Epithelial cell of esophagus (primary cell): Measurements from ENCODE around the gene ETDA.
"Not testable (repeated sequence)": the region's sequence is repeated elsewhere in the genome, so short reads cannot be mapped to it uniquely, and the experiment has no call there.

Experiments used
- DNase-seq: peaks from one replicate; pipeline ENCODE4 v3.0.0; 2010; ENCODE audit warnings: low read depth
- H3K4me3 ChIP-seq: 2 replicates; pipeline ENCODE4 v1.5.1; 2011; ENCODE audit warnings: mild to moderate bottlenecking, low read length, control low read depth
- TF ChIP-seq, protein P1 (sequence below): IDR thresholded peaks from 2 replicates; pipeline ENCODE4 v1.5.1; 2011; ENCODE audit warnings: low read depth, mild to moderate bottlenecking, low read length, control low read depth, inconsistent platforms; ENCODE audit not compliant: insufficient read depth; ENCODE audit errors: missing control alignments

Gene ETDA

DNA sequence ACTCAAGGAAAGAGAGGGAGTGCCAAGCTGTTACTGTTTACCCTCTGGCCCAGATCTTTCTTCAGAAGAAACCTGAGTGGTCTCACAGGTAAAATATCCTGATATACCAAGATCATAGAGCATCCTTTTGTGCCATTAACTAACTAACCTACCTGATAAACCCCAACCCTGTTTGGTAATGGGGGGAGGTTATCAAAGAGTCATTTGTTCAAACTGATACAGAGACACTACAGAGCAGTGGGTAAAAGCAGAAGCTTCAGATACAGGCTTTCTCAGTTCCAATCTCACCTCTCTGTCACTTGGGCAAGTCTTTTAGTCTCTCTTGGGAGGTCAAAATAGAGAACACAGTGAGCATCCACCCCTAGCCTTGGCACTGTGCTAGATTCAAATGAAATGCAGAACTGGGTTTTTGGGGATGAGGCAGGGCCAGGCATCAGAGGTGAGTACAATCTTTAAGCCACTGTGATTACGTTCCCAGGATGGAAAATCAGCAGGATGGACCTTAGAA lies at the start of gene ETDA:
TSS of gene ETDA (plus strand) at position 51 of the 508 bp plus-strand sequence. CDS start 1,216 bp downstream, outside the sequence.
- not testable (repeated sequence) for H3K4me3 ChIP-seq, DNase-seq

DNA sequence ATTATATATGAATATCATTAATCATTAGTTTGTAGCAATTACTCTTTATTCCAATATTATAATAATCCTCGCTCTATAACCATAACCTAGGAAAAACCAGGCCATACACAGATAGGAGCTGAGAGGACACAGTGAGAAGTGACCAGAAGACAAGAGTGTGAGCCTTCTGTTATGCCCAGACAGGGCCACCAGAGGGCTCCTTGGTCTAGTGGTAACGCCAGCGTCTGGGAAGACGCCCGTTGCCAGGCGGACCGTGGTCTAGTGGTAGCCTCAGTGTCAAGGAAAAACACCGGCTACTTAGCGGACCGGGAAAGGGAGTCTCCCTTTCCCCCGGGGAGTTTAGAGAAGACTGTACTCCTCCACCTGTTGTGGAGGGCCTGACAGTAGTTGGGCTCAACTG lies 45.4 kb upstream of the ETDA start:
- TF ChIP-seq, protein P1, sequence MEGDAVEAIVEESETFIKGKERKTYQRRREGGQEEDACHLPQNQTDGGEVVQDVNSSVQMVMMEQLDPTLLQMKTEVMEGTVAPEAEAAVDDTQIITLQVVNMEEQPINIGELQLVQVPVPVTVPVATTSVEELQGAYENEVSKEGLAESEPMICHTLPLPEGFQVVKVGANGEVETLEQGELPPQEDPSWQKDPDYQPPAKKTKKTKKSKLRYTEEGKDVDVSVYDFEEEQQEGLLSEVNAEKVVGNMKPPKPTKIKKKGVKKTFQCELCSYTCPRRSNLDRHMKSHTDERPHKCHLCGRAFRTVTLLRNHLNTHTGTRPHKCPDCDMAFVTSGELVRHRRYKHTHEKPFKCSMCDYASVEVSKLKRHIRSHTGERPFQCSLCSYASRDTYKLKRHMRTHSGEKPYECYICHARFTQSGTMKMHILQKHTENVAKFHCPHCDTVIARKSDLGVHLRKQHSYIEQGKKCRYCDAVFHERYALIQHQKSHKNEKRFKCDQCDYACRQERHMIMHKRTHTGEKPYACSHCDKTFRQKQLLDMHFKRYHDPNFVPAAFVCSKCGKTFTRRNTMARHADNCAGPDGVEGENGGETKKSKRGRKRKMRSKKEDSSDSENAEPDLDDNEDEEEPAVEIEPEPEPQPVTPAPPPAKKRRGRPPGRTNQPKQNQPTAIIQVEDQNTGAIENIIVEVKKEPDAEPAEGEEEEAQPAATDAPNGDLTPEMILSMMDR: peak; percentile 33
- H3K4me3 ChIP-seq, DNase-seq: not testable (repeated sequence)

DNA sequence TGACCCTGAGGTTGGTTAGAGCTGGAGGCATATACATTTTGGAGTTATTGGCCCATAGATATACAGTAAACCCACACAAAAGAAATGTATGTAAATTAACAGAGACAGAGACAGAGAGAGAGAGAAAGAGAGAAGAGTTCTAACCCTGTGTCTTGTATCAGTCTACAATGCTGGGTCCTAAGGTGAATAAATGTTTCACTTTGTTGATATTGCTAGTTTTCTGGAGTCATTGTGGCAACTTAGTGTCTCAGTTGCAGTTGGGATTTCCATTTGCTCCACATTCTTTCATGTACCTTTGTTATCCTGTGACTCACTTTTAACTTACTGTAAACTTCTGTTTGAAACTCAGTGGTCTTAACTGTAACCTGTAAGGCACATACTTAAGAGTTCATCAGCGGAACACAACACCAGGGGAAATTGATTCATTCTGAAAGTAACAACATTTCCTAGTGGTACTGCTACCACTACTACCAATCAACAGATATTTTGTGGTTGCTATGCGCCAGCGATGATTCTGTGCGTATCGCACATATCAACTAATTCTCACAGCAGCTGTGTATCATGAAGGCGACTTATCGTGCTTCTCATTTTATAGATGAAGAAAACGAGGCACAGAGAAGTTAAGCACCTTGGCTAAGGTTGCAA lies 38.5 kb upstream of the ETDA start:
- no peak overlapping the region for H3K4me3 ChIP-seq
- DNase-seq: no peak
- TF ChIP-seq, protein P1: no peak

DNA sequence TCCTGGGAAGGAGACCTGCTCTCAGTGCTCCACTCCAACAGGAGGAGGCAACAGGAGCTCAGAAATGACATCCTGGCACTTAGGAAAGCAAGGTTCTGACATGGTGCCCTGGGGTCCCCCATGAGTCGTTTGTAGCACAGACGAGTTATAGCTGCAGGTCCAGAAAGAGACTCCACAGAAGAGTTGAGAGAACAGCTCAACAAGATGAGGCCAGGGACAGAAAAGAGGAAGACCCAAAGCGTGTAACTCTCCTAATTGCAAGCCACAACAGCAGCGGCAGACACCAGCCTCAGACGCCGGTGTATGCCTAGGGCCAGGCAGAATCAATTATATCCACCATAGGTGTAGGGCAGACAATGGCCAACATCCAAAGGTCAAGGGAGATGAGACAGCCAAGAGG lies 5.9 kb upstream of the ETDA start:
- not testable (repeated sequence) for H3K4me3 ChIP-seq, DNase-seq

DNA sequence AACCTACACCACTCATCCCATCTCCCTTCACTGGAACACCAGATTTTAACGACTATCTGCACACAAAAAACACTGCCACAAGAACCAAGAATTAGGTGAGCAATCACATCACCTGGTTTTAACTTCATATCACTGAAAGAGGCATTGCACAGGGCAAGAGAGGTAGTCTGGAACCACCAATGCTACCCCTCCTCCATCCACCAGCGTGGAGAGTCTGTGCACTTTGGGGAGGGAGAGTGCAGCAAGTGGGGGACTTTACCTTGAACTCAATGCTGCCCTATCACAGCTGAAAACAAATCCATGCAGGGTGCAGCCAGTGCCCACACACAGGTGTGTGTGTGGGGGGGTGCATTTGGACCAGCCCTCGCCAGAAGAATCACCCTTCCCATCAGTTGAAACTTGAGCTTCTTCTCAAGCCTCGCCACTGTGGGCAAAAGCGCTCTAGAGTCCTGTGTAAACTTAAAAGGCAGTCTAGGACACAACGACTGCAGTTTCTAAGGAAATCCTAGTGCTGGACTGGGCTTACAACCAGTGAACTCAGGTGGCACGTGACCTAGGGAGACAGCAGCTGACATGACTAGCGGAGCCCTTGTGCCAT lies 4.3 kb downstream of the ETDA start:
- DNase-seq, H3K4me3 ChIP-seq: not testable (repeated sequence)

DNA sequence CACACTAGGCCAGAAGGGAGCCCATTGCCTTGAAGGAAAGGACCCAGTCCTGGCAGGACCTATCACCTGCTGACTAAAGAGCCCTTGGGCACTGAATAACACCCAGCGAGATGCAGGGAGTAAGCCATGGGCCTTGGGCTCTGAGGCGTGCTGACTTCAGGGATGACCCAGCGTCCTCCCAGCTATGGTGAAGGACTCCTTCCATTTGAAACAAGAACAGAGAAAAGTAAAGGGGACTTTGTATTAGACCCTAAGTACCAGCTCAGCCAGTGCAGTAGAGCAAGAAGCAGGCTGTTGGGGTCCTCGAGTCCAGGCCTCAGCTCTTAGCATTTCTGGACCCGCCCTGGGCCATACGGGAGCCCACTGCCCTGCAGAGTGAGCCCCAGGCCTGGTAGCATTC lies 5.1 kb downstream of the ETDA start:
- TF ChIP-seq, protein P1: no peak
- DNase-seq: no peak
- no peak overlapping the region for H3K4me3 ChIP-seq

DNA sequence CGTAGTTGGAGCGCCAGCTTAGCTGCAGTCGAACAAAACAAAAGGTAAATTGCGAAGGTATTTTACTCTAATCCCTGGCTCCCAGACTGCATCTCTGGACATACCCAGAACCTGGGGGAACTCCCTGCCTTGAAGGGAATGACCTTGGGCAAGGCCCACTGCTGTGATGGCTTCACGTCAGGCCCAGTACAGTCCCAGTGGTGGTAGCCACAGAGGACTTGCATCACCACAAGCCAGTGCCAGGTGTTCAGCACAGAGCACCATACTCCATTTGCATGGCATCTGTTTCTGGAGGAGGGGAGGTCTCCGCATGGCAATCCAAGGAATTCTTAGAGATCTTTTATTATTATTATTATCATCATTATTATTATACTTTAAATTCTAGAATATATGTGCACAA lies 5.6 kb downstream of the ETDA start:
- TF ChIP-seq, protein P1: no peak
- H3K4me3 ChIP-seq: no peak overlapping the region
- DNase-seq: no peak

DNA sequence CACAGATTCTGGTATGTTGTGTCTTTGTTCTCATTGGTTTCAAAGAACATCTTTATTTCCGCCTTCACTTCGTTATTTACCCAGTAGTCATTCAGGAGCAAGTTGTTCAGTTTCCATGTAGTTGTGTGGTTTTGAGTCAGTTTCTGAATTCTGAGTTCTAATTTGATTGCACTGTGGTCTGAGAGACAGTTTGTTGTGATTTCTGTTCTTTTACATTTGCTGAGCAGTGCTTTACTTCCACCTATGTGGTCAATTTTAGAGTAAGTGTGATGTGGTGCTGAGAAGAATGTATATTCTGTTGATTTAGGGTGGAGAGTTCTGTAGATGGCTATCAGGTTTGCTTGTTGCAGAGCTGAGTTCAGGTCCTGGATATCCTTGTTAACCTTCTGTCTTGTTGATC lies 9.1 kb downstream of the ETDA start:
- DNase-seq, H3K4me3 ChIP-seq: not testable (repeated sequence)

DNA sequence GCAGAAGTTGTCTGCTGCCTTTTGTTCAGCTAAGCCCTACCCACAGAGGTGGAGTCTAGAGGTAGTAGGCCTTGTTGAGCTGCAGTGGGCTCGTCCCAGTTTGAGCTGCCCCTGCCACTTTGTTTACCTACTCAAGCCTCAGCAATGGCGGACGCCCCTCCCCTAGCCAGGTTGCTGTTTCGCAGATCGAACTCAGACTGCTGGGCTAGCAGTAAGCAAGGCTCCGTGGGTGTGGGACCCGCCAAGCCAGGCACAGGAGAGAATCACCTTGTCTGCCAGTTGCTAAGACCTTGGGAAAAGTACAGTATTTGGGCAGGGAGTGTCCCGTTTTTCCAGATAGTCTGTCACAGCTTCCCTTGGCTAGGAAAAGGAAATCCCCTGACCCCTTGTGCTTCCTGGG lies 11.5 kb downstream of the ETDA start:
- DNase-seq, H3K4me3 ChIP-seq: not testable (repeated sequence)

DNA sequence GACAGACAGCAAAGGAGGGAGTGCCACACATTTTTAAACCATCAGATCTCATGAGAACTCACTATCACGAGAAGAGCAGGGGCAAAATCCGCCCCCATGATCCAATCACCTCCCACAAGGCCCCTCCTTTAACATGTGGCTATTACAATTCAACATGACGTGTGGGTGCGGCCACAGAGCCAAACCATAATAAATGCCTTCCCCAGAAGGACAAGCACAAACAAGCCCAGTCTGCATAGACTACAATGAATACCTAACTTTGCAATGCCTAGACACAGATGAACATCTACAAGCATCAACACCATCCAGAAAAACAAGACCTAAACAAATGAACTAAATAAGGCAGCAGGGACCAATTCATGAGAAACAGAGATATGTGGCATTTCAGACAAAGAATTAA lies 12.3 kb downstream of the ETDA start:
- H3K4me3 ChIP-seq: no peak overlapping the region
- TF ChIP-seq, protein P1: no peak
- DNase-seq: peak; percentile 86
